DND-41 (cell line): ENCODE results near the gene OR2A2.

Source experiments
- ATAC-seq: fragments of 200-7000 bp; cut with Tn5 transposase; 3 replicates; pipeline ENCODE4 v1.9.1; 2021; ENCODE audit warnings: low read depth; ENCODE audit not compliant: insufficient read depth
- DNase-seq: peaks from one replicate; pipeline ENCODE4 v3.0.0-alpha.2; 2020
- H2AFZ ChIP-seq: 2 replicates; pipeline ENCODE4 v1.6.0; 2012; ENCODE audit warnings: low read depth, low read length
- H3K27ac ChIP-seq: 2 replicates; pipeline ENCODE4 v1.5.1; 2012; ENCODE audit warnings: low read length, inconsistent platforms
- H3K27me3 ChIP-seq: fragments of 200-600 bp; sonication (generic); 2 replicates; pipeline ENCODE4 v1.6.0; 2012; ENCODE audit warnings: low read length, mild to moderate bottlenecking, inconsistent platforms; ENCODE audit not compliant: insufficient read depth, poor library complexity
- H3K36me3 ChIP-seq: 2 replicates; pipeline ENCODE4 v1.5.1; 2012; ENCODE audit warnings: low read length, inconsistent platforms; ENCODE audit not compliant: insufficient read depth
- H3K4me1 ChIP-seq: 2 replicates; pipeline ENCODE4 v1.5.1; 2012; ENCODE audit warnings: mild to moderate bottlenecking, low read length; ENCODE audit not compliant: insufficient read depth
- H3K4me2 ChIP-seq: 2 replicates; pipeline ENCODE4 v1.6.0; 2012; ENCODE audit warnings: mild to moderate bottlenecking, moderate library complexity, low read length, inconsistent platforms; ENCODE audit not compliant: insufficient read depth
- H3K4me3 ChIP-seq, 2 experiments: fragments of 200-600 bp in 1 of 2; shearing (Covaris generic) in 1 of 2; 2 replicates each; pipeline ENCODE4 v1.5.1; 2012 to 2016; ENCODE audit warnings: inconsistent platforms in 2 of 2, low read length in 2 of 2, mild to moderate bottlenecking in 2 of 2, low read depth in 1 of 2, moderate library complexity in 1 of 2
- H3K79me2 ChIP-seq: 2 replicates; pipeline ENCODE4 v1.6.0; 2012; ENCODE audit warnings: low read length, inconsistent platforms; ENCODE audit not compliant: insufficient read depth
- H3K9ac ChIP-seq: 2 replicates; pipeline ENCODE4 v1.6.0; 2012; ENCODE audit warnings: low read depth, mild to moderate bottlenecking, inconsistent platforms, low read length, moderate library complexity
- H3K9me3 ChIP-seq: 2 replicates; pipeline ENCODE4 v1.5.1; 2012; ENCODE audit warnings: low read length, moderate library complexity, mild to moderate bottlenecking, inconsistent platforms; ENCODE audit not compliant: insufficient read depth, severe bottlenecking
- H4K20me1 ChIP-seq: 2 replicates; pipeline ENCODE4 v1.6.0; 2012; ENCODE audit warnings: low read length; ENCODE audit not compliant: insufficient read depth
- CTCF ChIP-seq: IDR thresholded peaks from 2 replicates; pipeline ENCODE4 v1.5.1; 2012; ENCODE audit warnings: borderline replicate concordance, low read length, moderate library complexity, mild to moderate bottlenecking; ENCODE audit not compliant: poor library complexity, severe bottlenecking; ENCODE audit errors: extremely low read depth
- EZH2 ChIP-seq: IDR thresholded peaks from 3 replicates; pipeline ENCODE4 v1.6.1; 2012; ENCODE audit warnings: borderline replicate concordance, low read depth, mild to moderate bottlenecking, moderate library complexity, low read length, inconsistent platforms; ENCODE audit not compliant: severe bottlenecking

The OR2A2 gene

GRCh38 chr7:144102041-144102440, 7.3 kb upstream of the OR2A2 start:
- no peaks in the 10 kb centered on the region for H4K20me1 ChIP-seq
- no peak overlapping the region for H3K9ac ChIP-seq
- peaks cover 6% of the 10 kb centered on the region for H3K4me1 ChIP-seq
- no peak overlapping the region for H2AFZ ChIP-seq
- no peaks in the 10 kb centered on the region for H3K9me3 ChIP-seq
- ATAC-seq: no peak
- no peak for DNase-seq
- TF ChIP-seq EZH2 (no peak), CTCF (no peak)
- no peak overlapping the region for H3K4me2 ChIP-seq
- H3K79me2 ChIP-seq: no peaks in the 10 kb centered on the region
- no peak overlapping the region for H3K27ac ChIP-seq
- H3K27me3 ChIP-seq: no peaks in the 10 kb centered on the region
- no peak overlapping the region for H3K4me3 ChIP-seq
- H3K36me3 ChIP-seq: no peaks in the 10 kb centered on the region

- no peak for ATAC-seq
- H4K20me1 ChIP-seq: no peaks in the 10 kb centered on the region
- no peak for TF ChIP-seq EZH2
- TF ChIP-seq CTCF: no peak
Measured at GRCh38 chr7:144105211-144105610, 4.2 kb upstream of the OR2A2 start.

GRCh38 chr7:144110272-144110671, 889 bp downstream of the OR2A2 start:
- Histone ChIP-seq H3K79me2 (no peaks in the 10 kb centered on the region), H3K36me3 (no peaks in the 10 kb centered on the region), H3K9ac (no peak overlapping the region), H3K27ac (no peak overlapping the region), H4K20me1 (no peaks in the 10 kb centered on the region), H2AFZ (no peak overlapping the region), H3K4me3 (no peak overlapping the region), H3K27me3 (no peaks in the 10 kb centered on the region), H3K4me2 (no peak overlapping the region), H3K9me3 (no peaks in the 10 kb centered on the region), H3K4me1 (no peaks in the 10 kb centered on the region)
- TF ChIP-seq EZH2 (no peak), CTCF (no peak)
- ATAC-seq (no peak), DNase-seq (no peak)

More at GRCh38 chr7:144105211-144105610, 4.2 kb upstream of the OR2A2 start:
- no peak overlapping the region for H3K27ac ChIP-seq
- H3K4me1 ChIP-seq: peaks cover 6% of the 10 kb centered on the region
- no peak overlapping the region for H3K9ac ChIP-seq
- H3K4me3 ChIP-seq: no peak overlapping the region
- no peaks in the 10 kb centered on the region for H3K27me3 ChIP-seq
- DNase-seq: no peak
- no peaks in the 10 kb centered on the region for H3K36me3 ChIP-seq
- H3K9me3 ChIP-seq: no peaks in the 10 kb centered on the region
- H2AFZ ChIP-seq: no peak overlapping the region
- no peak overlapping the region for H3K4me2 ChIP-seq
- no peaks in the 10 kb centered on the region for H3K79me2 ChIP-seq

DNA sequence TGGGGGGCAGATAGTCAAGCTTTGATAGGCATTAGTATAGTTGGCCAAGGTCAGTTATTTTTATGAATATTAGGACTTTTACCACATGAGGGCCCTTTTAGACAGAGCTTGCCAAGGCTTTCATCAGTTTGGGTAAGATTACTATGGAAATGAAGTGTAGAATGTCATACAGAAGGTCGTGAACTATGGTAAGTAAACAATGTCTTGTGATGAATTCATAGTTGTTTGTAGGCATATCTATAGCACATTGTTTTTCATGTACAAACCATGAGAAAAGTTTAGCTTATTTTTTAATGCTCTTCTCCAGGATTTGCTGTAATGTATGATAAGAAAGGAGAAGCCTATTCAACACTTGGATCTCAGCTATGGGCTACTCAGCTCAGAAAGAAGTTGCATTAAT, 4.3 kb downstream of the OR2A2 start:
- H3K4me2 ChIP-seq: no peak overlapping the region
- no peaks in the 10 kb centered on the region for H3K27me3 ChIP-seq
- TF ChIP-seq CTCF (no peak), EZH2 (no peak)
- H2AFZ ChIP-seq: no peak overlapping the region
- no peaks in the 10 kb centered on the region for H3K4me1 ChIP-seq
- no peaks in the 10 kb centered on the region for H3K36me3 ChIP-seq
- H4K20me1 ChIP-seq: no peaks in the 10 kb centered on the region
- ATAC-seq (no peak), DNase-seq (no peak)
- no peaks in the 10 kb centered on the region for H3K79me2 ChIP-seq
- no peak overlapping the region for H3K27ac ChIP-seq
- no peak overlapping the region for H3K9ac ChIP-seq
- H3K4me3 ChIP-seq: no peak overlapping the region
- no peaks in the 10 kb centered on the region for H3K9me3 ChIP-seq
